GM13976 (cell line): ENCODE data around the gene CRYBA1.

Experiments
- DNase-seq: peaks from one replicate; pipeline ENCODE4 v3.0.0; 2012; ENCODE audit warnings: low spot score
- CTCF ChIP-seq: IDR thresholded peaks from 2 replicates; pipeline ENCODE4 v1.5.1; 2012; ENCODE audit warnings: borderline replicate concordance, mild to moderate bottlenecking; ENCODE audit not compliant: insufficient read depth; ENCODE audit errors: extremely low read depth, missing control alignments, control extremely low read depth
- in situ Hi-C: fragments of 300-500 bp; cut with MboI; formaldehyde crosslinking; loops from one replicate; pipeline ENCODE4 v1.12.0; 2022; ENCODE audit warnings: low sequenced_read_pairs, mixed read lengths, inconsistent platforms; ENCODE audit not compliant: unreplicated experiment

CRYBA1 gene

GRCh38 chr17:29212094-29212631, 34.5 kb upstream of the CRYBA1 start:
- DNase-seq = no peak
- in situ Hi-C loops = no loop called here
- TF ChIP-seq CTCF = no peak

- no peak for TF ChIP-seq CTCF
- DNase-seq = no peak
- in situ Hi-C loops = no loop called here
These were observed 34.0 kb upstream of the CRYBA1 start for GRCh38 chr17:29212681-29213121.

- DNase-seq = no peak
- in situ Hi-C loops = no loop called here
- TF ChIP-seq CTCF = no peak
These were observed 32.2 kb upstream of the CRYBA1 start for GRCh38 chr17:29214215-29215146.

GRCh38 chr17:29215174-29215573, 31.5 kb upstream of the CRYBA1 start:
- TF ChIP-seq CTCF = no peak
- in situ Hi-C loops = no loop called here
- no peak for DNase-seq

- in situ Hi-C loops = no loop called here
- no peak for TF ChIP-seq CTCF
- no peak for DNase-seq
These were observed 30.9 kb upstream of the CRYBA1 start for GRCh38 chr17:29215717-29216116.

GRCh38 chr17:29216181-29216580, 30.5 kb upstream of the CRYBA1 start:
- in situ Hi-C loops = no loop called here
- DNase-seq = no peak
- TF ChIP-seq CTCF = no peak
